ENCODE measurements around the gene ZNF584.
"Not testable (repeated sequence)": the region's sequence is repeated elsewhere in the genome, so short reads cannot be mapped to it uniquely, and the experiment has no call there.

Gene ZNF584

DNA sequence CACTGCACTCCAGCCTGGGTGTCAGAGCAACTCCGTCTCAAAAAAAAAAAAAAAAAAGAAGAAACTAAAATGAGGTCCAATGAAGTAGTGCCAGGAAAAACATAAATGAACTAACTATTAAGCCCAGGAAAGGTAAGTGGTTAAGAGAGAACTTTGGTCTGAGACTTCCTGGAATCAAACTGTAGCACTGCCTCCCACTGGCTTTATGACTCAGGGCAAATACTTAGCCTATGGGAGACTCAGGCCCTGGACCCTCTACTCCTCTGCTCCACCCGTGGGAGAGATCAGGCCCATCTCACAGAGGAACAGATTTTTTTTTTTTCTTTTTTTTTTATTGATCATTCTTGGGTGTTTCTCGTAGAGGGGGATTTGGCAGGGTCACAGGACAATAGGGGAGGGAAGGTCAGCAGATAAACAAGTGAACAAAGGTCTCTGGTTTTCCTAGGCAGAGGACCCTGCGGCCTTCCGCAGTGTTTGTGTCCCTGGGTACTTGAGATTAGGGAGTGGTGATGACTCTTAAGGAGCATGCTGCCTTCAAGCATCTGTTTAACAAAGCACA, 4.5 kb upstream of the ZNF584 start:
- not testable (repeated sequence) for DNase-seq (ENCODE audit: low read depth in 2 of 2)

GRCh38 chr19:58406818-58407657, 1.4 kb upstream of the ZNF584 start:
- no peak for DNase-seq (ENCODE audit: low read depth in 2 of 2)

DNA sequence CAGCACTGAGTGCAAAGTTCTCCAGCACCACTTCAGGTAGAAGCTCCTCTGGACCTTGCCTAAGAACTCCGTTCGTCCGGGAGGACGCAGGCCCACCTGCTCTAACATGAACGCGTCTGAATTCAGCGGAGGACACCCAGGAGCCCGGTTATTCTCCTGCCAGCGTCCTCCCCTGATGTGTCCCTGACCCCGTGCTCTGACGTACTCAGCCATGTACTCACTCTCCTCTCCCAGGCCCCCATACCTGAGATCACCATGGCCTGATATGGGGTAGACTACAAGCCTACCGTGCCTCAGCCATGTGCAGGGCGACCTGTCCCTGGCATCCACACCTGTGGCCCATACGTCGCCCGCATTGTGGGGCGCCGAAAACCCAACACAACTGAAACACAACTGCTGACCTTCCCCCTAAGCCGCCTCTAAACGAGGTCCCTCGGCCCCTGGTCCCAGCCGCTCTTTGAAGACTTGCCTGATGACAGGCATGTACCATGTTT, 744 bp upstream of the ZNF584 start:
- DNase-seq (ENCODE audit: low read depth in 2 of 2), result no peak

GRCh38 chr19:58409010-58409790, 751 bp downstream of the ZNF584 start:
- no peak for DNase-seq (ENCODE audit: low read depth in 2 of 2)

- no peak for DNase-seq (ENCODE audit: low read depth in 2 of 2)
These were observed 8.2 kb downstream of the ZNF584 start for GRCh38 chr19:58416604-58417003.

- no peak for DNase-seq (ENCODE audit: low read depth in 2 of 2)
These were observed 8.6 kb downstream of the ZNF584 start for GRCh38 chr19:58417071-58417470.

GRCh38 chr19:58428617-58429016, 20.2 kb downstream of the ZNF584 start:
- no peak for DNase-seq (ENCODE audit: low read depth in 2 of 2)

- DNase-seq (ENCODE audit: low read depth in 2 of 2), result no peak
These were observed 21.3 kb downstream of the ZNF584 start for GRCh38 chr19:58429745-58430144.

DNA sequence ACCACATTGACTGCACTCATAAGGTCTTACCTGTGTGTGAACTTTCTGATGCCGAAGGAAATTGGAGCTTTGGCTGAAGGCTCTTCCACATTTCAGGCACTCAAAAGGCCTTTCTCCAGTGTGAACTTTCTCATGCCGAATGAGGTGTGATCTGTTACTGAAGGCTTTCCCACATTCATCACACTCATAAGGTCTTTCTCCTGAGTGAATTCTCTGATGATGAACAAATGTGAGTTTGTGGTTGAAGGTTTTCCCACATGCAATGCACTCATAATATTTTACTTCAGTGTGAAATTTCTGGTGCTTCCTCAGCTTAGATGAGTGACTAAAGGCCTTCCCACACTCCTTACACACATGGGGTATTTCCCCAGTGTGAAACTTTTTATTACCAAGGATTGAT, 25.8 kb downstream of the ZNF584 start:
- DNase-seq (ENCODE audit: low read depth in 2 of 2), result no peak

- DNase-seq (ENCODE audit: low read depth in 2 of 2), result peak; percentile 99
These were observed 31.4 kb downstream of the ZNF584 start, which contains the start of gene ZNF132 for GRCh38 chr19:58439576-58440554. TSS of gene ZNF132 (minus strand) at chr19:58440153. CDS start at chr19:58439821, 332 bp downstream.

GRCh38 chr19:58440556-58440955, 32.1 kb downstream of the ZNF584 start:
- no peak for DNase-seq (ENCODE audit: low read depth in 2 of 2)

DNA sequence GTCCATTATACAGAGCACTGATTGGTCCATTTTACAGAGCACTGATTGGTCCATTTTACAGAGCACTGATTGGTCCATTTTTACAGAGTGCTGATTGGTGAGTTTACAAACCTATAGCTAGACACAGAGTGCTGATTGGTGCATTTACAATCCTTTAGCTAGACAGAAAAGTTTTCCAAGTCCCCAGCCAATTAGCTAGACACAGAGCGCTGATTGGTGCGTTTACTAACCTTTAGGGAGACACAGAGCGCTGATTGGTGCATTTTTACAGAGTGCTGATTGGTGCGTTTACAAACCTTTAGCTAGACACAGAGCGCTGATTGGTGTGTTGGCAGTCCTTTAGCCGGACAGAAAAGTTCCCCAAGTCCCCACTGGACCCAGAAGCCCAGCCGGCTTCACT, 34.5 kb downstream of the ZNF584 start:
- not testable (repeated sequence) for DNase-seq (ENCODE audit: low read depth in 2 of 2)

GRCh38 chr19:58448860-58449259, 40.4 kb downstream of the ZNF584 start:
- DNase-seq (ENCODE audit: low read depth in 2 of 2), result not testable (repeated sequence)

GRCh38 chr19:58449980-58450379, 41.5 kb downstream of the ZNF584 start:
- DNase-seq (ENCODE audit: low read depth in 2 of 2), result not testable (repeated sequence)

GRCh38 chr19:58450856-58451357, 42.5 kb downstream of the ZNF584 start:
- DNase-seq (ENCODE audit: low read depth in 2 of 2), result no peak

DNA sequence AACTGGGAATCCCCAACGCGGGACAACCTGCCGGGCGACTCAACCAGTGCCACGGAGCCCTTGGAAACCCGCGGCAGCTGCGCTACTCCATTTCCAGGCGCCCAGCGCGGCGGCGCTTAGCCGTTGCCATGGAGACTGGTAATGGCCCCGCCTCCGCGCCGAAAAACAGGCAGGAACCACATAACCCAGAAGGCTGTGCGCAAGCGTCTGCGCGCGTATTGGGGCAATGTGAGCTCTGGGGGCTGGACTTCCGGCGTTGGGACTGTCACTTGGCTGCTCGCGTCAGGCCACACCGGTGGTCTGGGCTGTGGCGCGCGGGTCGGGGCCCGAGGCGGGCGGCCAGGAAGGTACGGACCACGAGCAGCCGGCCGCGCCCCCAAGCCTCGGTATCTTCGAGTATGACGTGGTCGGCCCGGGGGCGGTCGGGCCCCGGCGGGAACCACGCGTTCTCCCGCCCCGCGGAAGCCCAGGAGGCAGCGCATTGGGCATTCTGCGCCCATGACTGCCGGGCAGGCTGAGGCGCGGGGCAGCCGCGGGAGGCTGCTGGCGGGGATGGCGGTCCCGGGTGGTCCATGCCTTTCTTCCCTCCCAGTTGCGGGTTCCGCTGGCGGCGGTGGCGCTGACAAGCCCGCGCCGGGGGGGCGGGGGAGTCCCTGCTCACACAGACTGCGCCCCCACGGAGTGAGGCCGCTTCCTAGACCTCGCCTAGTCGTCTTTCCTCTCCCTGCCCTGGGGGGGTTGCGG, 43.1 kb downstream of the ZNF584 start, which contains the start of gene ZNF324B:
TSS of gene ZNF324B (plus strand) at position 265 of the 744 bp plus-strand sequence. CDS start 2,080 bp downstream, outside the sequence.
- peak; percentile 80 to 81 for DNase-seq (ENCODE audit: low read depth in 2 of 2)

DNA sequence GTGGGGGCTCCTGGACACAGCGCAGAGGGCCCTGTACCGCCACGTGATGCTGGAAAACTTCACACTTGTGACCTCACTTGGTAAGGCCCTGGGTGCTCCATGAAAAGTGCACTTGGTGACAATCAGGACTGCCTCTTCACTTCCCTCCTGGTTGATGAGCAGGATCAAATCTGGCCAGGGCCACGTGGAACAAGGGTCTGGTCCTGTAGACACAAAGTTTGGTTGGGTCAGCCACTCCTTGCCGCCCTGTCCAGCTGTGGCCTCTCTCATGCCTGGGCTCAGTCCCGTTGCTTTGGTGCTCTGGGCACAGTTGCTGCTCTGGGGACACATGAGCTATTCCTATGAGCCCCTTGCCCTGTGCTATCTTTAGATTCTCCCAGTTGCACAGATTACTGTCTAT, 45.3 kb downstream of the ZNF584 start:
- no peak for DNase-seq (ENCODE audit: low read depth in 2 of 2)

DNA sequence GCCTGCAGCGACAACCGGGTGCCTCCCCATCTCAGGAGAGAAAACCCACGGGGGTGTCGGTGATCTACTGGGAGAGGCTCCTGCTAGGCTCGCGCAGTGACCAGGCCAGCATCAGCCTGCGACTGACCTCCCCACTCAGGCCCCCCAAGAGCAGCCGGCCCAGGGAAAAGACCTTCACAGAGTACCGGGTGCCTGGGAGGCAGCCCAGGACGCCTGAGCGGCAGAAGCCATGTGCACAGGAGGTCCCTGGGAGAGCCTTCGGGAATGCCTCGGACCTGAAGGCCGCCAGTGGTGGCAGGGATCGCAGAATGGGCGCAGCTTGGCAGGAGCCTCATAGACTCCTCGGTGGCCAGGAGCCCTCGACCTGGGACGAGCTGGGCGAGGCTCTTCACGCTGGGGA, 46.9 kb downstream of the ZNF584 start:
- DNase-seq (ENCODE audit: low read depth in 2 of 2), result no peak

DNA sequence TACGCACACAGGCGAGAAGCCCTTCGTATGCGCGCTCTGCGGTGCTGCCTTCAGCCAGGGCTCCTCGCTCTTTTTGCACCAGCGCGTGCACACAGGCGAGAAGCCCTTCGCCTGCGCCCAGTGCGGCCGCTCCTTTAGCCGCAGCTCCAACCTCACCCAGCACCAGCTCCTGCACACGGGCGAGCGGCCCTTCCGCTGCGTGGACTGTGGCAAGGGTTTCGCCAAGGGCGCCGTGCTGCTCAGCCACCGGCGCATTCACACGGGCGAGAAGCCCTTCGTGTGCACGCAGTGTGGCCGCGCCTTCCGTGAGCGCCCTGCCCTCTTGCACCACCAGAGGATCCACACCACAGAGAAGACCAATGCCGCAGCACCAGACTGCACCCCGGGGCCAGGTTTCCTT, 47.7 kb downstream of the ZNF584 start:
- DNase-seq (ENCODE audit: low read depth in 2 of 2), result no peak

DNA sequence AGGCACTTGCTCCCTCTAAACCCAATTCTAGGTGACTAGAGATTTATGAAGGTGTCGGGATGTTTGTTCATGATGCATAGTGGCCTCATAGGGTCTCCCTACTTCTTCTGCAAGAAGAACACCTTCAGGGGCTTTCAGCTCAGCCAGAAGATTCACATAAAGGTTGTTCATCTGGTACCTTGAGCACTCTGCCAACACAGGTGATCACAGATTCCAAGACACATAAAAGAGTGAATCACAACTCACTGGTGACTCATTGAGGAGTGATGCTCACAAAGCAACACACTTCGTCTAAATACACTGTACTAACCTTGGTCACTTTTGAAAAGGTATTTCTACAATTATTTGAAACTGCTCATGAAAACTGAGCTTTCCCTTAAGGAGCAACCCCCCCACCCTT, 51.6 kb downstream of the ZNF584 start:
- no peak for DNase-seq (ENCODE audit: low read depth in 2 of 2)

Measured in fibroblast of skin of left biceps (primary cell).